GM21825 (cell line): Measurements from ENCODE around the gene ADAMTSL3.
A peak's percentile ranks its signal among the peaks of the same experiment; 100 is the strongest.

Experiments used
- ATAC-seq: cut with Tn5 transposase; IDR thresholded peaks from one replicate; pipeline ENCODE4 v1.9.1; 2021; ENCODE audit warnings: mild to moderate bottlenecking, moderate library complexity; ENCODE audit not compliant: unreplicated experiment

Gene ADAMTSL3

DNA sequence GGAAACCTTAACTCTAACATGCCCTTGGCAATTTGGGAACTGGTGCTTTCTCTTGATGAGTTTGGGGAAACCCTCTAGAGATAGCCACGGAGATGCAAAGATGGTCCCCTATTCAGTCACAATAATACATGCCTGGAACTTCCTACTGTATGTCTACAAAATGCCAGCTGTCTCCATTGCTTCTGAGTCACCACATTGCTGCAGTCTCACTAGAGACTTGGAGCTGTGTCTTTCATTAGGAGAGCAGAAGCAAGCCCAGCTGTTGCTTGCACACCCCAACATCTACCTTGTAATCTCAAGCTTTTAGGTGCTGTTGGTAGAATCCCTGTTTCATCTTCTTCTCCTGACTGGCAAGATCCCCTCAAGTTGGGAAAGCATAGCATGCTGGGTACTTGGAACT, 261.0 kb downstream of the ADAMTSL3 start:
- no peak for ATAC-seq

DNA sequence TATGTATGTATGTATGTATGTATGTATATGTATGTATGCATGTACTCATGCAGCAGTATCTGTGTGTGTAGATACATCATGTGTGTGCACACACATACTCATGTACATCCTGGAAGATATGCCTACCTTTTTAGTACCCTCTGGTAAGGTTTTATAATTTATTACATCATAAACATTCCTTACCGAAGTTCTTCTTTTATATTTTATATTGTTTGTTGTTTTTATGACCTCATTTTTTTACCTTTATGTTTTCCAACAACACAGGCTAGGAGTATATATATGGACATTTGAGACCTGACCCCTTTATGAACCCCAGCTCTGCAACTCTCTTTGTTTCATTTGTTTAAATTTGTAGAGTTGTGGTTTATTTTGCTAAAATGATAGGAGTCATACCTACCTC, 263.5 kb downstream of the ADAMTSL3 start:
- no peak for ATAC-seq

DNA sequence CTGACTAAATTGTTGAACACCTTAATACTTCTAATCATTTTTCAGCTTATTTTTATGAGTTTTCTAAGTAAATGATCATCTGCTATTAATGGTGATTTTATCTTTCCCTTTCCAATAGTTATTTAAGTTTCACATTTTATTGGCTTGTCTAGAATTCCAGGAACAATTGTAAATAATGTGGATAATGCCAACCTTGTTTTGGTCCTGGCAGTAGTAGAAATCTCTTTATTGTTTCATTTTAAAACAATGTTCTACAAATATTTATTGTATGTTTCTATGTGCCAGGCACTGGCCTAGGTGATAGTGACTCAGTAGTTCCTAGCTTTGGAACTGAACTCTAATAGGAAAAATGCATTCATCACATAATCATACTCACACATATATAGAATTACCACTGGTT, 264.1 kb downstream of the ADAMTSL3 start:
- no peak for ATAC-seq

DNA sequence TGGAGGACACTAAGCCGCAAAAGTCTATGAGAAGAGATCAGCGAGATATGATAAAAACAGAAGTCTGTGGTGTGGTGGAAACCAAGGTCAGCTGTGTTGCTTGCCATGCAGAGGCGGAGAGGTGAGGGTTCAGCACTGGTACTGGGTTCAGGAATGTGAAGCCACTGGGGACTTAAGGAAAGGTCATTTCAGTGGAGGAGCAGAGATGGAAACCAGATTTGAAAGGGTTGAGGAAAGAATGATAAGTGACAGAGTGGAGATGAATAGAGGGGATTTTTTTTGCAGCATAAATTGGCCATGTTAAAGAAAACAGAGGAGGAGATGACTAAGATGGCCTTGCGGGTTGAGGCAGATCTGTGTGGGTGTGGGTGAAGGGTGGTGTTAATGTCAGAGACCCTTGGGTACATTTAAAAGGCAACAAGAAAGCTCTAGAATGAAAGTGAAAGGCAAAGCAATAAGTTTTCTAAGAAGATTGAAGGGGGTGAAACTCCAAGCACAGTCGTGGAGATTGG, 265.5 kb downstream of the ADAMTSL3 start:
- peak; percentile 70 for ATAC-seq

DNA sequence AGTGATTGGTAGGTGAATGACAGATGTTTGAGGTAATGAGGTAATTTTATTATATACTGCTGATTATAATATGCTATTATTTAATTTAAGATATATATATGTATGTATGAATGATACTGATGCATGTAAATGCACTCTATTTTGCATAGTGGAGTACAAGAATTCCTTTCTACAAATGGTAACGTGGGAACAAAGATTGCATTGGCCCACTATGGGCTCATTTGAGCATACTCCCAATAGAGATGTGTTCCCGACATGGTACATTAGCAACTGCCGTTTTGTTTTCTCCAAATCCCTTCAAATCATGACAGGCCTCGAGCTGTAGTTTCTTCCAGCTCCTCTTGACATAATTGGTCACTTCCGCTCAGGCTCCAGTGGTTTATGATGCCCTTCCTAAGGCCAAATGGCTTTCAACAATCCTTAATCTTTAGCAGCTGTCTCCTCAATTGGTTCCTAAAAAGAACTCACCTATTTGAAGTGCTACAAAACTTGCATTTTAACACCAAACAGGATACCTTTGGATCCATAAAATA, 266.1 kb downstream of the ADAMTSL3 start:
- ATAC-seq: no peak

DNA sequence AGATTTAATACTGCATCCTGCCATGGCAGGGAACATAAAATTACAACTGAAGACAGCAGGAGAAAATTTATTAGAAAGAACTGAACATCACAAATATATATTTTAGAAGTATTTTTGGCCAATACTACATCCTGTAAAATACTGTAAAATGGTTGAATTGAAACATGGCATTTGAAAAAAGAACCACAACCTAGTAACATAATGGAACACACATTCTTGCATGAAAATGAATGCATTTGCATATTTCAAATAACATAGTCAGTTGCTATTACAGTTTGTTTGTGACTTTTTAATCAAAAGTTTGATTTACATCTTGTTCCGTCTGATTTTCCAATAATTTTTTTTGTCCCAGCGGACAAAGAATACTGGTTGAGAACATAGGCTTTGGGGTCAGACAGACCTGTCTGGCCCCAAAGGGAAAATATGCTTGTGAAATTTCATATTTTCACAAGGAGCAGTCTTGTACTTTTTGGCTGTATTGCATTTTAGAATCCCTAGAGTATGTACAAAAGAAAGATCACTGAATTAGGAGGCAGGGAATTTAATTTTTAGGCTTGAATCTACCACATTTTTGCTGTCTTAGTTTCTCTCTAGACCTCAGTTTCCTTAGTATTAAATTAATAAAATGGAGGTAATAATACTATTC, 268.8 kb downstream of the ADAMTSL3 start:
- no peak for ATAC-seq

DNA sequence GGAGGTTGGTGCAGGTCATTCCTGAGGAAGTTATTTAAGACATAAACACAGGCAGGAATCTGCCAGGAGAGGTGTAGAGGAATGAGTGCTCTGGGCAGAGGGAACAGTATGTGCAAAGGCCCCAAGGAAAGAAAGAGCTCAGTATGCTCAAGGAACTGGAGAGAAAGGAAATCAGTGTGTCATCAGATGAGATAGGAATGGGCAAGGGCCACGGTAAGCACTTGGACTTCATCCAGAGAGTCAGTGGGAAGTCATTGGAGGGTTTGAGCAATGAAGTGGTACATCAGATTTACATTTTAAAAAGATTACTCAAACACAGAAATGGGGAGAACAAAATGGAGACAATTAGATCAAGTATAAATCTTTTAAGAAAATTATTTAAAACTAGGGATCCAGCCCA, 272.2 kb downstream of the ADAMTSL3 start:
- ATAC-seq: no peak

DNA sequence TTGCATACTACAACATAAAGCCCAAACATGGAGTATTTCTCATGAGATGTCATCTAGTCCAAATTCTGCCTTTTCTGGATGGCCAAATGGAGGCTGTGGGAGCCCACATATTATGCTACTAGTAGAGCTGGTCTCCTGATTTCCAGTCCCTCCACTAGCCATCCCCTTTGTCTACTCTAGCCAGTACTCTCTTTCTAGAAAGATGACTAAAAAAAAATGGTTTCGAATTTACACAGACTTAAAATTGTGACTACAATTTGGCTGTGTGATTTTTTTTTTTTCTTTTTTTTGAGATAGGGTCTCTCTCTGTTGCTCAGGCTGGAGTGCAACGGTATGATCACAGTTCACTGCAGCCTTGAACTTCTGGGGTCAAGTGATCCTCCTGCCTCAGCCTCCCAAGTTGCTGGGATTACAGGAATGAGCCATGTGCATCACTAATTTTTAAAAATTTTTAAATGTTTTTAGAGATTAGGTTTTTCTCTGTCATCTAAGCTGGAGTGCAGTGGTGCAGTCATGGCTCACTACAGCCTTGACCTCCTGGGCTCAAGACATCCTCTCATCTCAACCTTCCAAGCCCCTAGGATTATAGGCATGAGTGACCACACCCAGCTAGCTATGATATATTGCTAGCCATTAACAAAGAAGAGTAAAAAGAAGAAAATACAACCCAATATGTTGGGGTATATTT, 273.9 kb downstream of the ADAMTSL3 start:
- peak; percentile 30 for ATAC-seq

DNA sequence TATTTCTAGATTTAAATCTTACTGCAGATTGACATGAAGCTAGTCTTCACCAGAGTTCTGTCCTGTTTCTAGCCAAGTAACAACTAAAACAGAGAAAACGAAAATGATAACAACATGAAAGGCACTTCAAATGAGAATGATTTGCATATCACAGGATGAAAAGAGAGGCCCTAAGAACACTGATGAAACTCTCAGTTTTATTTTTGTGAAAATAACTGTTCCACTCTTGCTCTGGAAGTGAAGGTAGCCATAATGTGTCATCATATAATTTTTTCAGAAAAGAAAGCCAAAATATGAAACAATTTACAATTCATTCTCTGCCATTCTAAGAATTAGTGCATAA, 274.4 kb downstream of the ADAMTSL3 start:
- peak; percentile 87 for ATAC-seq

DNA sequence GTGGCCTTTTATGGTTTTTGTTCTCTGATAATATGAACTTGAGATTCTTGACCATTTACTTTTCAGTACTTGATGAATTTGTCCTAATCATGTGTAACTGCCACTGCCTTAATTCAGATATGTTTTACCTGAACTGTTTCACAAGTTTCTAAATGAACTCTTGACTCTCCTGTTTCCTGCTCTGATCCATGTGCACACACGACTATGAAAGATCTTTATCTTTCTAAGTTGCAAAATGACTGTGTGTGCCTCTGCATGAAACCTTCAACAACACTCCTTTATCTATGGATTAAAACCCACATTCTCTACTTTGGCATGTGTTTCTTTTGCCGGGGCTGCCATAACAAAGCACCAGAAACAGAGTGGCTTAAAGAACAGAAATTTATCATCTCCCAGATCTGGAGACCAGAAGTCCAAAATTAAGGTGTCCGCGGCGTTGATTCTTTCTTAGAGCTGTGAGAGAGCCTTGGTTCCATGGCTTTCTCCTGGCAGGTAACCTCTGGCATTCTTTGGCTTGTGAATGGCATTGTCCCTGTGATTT, 275.0 kb downstream of the ADAMTSL3 start:
- no peak for ATAC-seq

DNA sequence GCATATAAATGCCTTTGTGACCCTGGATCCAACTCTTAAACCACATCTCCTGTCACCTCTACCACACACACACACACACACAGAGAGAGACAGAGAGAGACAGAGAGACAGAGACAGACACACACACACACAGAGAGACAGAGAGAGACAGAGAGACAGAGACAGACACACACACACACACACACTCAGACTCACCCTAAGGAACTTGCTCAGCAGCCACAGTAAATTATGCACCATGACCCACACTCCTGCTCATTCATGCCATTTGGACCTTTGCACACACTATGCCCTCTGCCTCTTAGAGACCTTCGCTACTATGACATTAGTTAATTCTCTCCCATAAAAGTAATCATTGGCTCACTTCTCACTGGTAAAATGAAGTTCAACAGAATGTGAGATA, 275.7 kb downstream of the ADAMTSL3 start:
- no peak for ATAC-seq

DNA sequence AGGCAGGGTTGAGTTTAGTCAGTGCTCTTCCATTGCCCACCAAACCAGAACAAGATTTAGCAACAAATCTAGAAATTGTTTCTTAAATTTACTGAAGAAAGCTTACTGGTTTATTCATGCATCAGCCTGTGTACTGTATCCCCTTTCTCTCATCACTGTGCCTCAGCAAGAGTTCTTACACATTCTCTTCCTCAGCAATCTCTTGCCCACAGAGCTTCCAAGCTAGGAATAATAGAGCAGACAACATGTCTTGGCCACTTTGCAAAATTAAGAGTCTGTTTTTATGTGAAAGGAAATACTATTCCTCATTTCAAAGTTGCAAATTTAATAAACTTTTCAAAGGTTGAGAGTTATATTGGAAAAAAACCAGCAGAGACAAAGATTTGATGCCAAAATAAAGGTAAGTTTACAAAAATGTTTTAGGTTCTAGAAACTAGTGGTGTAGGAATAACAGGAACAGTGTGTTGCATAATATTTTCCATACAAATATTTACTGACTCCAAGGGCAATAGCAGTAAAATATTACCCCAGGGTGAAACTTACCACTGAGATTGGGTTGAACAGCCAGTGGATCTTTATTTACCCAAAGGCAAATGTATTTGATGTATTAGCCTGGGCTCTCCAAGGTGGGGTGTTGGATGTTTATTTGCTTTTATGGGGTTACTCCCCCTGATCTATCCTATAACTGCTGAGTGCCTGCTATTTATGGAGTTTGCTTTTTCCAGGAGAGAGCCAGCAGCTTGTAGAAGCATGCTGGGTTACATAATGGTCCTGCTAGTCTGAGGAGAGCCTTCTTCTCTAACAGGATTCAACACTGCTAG, 276.7 kb downstream of the ADAMTSL3 start:
- ATAC-seq: no peak

DNA sequence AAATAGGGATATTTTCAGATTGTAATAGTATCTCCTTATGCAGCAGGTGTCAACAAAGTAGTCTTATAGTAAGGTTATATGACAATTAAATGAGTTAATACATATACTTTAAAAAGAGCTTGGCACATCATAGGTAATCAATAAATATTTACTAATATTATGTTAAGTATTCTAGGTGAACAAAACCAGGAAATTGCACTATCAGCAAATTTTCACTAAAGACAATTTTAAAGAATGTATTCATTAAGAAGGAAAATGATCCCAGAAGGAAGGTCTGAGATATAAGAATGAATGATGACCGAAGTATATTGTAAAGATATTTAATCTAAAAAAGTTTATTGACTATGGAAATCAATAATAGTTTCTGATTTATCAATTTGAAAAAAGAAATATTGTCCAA, 281.9 kb downstream of the ADAMTSL3 start:
- no peak for ATAC-seq

DNA sequence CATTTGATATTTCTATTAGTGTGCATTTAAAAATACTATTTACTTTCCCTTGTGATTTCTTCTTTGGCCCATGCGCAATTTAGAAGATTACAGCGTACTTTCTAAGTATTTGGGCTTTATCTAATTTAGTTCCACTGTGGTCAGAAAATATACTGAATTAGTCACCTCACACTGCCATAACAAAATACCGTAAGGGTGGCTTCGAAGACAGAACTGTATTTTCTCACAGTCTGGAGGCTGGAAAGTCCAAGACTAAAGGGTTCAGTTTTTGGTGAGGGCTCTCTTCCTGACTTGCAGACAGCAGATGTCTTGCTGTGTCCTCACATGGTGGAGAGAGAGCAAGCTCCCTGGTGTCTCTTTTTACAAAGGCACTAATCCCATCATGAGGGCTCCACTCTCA, 286.2 kb downstream of the ADAMTSL3 start:
- ATAC-seq: no peak

DNA sequence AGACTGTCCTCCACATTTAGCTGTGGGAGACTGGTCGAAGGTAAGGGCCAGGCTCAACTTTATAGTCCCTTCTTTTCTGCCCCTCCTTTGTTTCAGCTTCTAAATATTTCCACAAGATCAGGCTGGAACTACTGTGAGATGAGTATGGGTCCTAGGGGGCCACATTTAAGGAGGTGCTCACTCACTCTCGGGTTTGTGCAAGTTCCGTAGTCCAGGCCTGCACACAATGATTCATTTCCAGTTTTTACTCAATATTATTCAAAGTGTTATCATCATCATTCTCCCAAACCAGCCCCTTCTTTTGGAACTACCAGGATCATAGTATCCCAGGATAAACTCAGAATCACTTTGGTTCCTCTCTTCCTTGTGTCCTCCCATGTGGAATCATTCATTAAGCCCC, 289.1 kb downstream of the ADAMTSL3 start:
- ATAC-seq: no peak

DNA sequence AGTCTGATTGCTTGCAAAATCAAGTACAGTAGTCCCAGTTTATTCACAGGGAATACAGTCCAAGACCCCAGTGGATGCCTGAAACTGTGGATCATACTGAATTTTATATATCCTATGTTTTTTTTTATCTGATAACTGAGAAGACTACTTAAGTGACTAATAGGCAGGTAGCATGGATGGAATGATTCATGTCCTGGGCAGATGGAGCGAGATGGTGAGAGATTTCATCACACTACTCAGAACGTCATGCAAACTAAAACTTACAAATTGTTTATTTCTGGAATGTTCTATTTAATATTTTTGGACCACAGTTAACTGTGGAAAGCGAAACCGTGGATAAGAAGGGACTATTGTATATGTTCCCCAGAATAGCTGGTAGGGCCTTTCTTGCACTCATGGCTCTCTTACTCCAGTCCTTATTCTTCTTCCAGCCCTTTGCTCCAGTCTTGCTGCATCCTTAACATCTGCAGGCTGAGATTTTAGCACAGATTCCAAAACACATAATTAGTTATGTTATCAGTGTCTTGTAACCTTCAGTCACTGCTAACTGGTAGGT, 290.0 kb downstream of the ADAMTSL3 start:
- no peak for ATAC-seq

DNA sequence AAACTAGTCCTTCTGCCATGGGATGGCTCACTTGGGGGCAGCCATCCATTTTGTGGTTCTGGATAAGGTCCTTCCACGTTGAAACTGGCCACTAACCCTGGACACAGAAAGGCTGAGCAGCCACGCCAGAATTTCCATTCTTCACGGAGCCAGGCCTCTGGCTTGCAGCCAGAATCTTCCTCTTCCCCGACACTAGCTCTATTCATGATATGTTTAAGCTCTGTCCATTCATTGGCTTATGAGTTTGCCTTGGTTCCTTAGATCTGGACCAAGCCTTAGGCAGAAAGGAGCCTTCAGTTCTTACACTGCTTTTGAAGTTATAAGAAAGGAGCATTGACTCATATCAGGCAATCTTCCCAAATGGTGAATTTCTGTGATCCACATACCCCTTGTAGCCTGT, 293.2 kb downstream of the ADAMTSL3 start:
- ATAC-seq: no peak

DNA sequence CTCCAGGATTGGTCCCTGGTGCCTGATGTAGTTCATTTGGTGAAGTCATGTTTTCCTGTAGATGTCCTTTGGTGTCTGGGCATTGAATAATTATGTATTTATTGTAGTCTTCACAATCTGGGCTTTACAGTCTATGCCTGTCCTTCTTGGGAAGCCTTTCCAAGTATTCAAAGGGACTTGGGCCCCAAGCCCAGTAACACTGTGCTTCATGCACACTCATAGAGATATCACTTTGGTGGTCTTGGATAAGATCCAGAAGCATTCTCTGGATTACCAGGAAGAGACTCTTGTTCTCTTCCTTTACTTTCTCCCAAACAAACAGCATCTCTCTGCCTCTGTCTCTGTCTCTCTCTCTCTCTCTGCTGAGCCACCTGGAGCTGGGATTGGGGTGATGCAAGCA, 300.6 kb downstream of the ADAMTSL3 start:
- no peak for ATAC-seq

DNA sequence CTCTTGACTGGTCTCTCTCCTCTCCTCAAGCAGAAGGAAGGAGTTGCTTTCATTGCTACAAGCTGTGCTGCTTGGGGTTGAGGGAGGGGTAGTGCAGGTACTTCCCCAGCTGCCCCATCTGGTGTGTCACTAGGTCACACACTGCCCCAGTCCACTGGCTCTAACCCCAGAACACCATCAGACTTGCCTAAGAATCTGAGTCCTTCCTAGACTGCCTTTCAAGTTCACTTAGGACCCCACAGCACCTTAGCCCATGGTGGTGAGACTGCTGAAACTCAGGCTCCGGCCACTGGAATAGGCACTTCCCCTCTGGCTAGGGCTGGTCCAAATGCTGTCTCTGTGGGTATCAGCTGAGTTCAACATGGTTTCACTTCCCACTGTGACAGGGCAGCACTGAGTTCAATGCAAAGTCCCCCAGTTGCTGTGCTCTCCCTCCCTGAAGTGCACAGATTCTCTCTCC, 301.9 kb downstream of the ADAMTSL3 start:
- ATAC-seq: peak; percentile 98

DNA sequence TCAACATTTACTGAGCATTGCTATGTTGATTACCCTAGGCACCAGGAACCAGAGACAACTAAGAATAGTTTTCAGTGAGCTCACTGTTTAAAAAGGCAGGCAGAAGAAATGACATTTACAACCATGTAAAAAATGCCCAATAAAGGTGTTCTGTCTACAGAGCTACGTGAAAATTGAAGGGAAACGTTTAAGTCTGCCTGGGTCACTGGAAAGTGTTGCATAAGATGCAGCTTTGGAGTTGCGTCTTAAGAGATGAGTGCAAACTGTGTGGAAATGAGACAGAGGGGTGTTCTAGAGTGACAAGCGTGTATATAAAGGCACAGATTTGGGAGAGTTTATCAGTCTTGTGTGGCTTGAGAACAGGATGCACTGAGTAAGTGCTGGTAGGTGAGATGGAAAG, 303.0 kb downstream of the ADAMTSL3 start:
- ATAC-seq: no peak

DNA sequence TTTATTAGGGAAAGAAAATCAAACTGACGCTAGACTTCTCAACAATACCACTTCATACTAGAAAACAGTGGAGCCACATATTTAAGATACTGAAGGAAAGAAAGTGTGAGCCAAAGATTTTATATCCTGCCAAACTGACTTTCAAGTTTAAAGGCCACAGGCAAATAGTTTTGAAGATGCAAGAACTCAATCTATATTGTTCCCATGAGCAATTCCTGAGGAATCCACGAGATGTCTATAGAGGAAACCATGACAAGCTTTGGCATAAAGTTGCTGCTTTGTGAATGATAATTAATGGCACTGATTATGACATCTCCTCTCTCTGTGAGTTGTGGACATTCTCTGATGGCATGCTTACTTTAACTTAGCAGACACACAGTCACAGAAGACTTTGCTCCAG, 305.6 kb downstream of the ADAMTSL3 start:
- ATAC-seq: no peak
